NCI-H2107 (cell line): Measurements from ENCODE around the gene ANOS1.
"Not testable (repeated sequence)": the region's sequence is repeated elsewhere in the genome, so short reads cannot be mapped to it uniquely, and the experiment has no call there.

Source experiments
- DNase-seq: peaks from one replicate; lab custom pipeline; 2025; lab: John Stamatoyannopoulos, UW

The ANOS1 gene

DNA sequence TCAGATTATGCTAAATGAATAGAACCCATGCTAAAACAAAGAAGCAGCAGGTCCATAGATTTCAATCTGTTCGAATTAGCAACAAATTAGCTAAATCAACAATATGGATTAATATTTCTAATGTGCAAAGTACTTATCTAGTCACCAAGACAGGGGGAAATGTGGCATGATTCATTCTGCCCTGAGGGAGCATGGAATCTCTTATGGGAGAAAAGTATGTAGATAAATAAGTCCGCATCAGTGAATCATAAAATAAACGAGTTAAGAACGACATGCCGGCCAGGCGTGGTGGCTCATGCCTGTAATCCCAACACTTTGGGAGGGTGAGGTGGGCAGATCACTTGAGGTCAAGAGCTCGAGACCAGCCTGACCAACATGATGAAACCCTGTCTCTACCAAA is 102.1 kb downstream of the ANOS1 start:
- DNase-seq = no peak

DNA sequence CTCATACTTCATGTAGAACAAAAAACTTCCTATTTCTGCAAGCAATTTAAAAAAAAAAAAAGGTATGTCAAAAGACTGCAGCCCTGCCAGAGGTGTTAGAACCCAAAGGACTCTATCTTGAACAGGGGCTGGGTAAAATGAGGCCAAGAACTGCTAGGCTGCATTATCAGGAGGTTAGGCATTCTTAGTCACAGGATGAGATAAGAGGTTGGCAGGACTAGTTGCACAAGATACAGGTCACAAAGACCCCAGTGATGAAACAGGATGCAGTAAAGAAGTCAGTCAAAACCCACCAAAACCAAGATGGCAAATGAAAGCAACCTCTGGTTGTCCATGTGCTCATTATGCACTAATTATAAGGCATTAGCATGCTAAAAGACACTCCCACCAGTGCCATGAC is 104.1 kb downstream of the ANOS1 start:
- no peak for DNase-seq

DNA sequence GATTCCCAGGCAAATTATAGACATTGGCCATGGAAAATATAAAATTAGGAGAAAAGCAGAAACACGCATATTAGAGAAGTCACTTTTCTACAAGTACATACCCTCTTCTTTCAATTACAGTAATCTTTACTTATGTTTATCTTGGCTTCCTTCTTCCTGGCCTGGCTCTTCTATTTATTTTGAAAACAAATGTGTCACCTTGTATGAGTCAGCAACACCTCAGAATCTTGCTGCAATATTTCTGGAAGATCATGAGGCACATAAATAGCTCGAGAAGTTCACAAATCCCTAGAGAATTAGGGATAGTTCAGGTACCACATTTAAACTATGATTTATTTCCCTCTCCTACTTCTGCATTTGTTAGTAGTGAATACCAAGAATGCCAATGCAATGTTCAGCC is 124.6 kb downstream of the ANOS1 start:
- no peak for DNase-seq

DNA sequence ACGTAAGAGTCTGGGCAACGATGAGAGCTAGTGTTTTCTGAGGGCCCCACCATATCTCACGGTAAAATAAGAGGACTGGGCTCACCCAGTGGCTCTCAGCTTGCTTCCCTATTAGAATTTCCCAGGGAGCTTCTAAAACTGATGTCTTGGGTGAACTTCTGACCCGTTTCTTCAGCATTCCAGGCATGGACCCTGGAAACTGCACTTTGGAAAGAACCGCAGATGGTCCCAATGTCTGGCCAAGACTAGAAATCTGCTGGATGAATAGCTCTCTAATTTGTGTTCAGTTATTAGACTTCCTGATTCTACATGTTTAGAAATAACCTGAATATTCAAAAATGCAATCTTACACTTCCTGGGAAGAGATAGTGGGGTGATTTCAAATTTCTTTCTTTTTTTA is 127.8 kb downstream of the ANOS1 start:
- DNase-seq = no peak

DNA sequence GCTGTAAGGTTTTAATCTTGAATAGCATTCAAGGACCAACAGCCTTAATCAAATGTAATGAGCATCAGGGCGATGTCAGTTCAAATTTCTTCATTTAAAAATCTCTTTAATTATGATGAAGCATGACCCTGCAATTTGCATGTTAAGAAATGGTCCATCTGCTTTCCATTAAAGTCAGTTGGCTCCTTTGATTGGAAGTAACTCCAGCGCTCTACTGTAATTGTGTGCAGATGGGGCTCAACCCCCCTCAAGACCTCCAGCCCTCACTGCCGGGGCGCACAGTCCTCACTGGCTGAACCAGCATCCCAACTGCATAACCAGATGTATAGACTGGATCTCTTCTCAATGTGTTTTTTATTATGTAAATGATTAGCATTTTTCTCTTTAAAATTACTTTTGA is 140.4 kb downstream of the ANOS1 start:
- no peak for DNase-seq

GRCh38 chrX:8586953-8587352 is 145.0 kb downstream of the ANOS1 start:
- DNase-seq = no peak

DNA sequence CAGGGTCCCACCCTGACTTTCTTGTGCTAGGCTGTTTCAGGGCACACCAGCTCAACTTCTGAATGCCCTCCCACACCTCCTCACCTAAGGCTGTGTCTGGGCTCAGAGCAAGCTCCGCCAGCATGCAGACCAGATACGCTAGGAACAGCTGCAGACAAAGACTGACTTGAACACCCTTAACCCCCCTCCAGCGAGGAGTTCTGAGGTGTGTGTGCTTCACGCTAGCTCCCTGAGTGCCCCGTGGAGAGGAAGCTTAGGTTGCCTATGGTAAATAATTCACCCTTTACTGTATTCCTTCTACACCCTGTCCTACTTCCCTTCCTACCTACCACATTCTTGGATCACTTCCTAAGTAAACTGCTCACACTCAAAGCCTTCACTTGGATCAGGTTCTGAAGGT is 152.3 kb downstream of the ANOS1 start:
- no peak for DNase-seq

DNA sequence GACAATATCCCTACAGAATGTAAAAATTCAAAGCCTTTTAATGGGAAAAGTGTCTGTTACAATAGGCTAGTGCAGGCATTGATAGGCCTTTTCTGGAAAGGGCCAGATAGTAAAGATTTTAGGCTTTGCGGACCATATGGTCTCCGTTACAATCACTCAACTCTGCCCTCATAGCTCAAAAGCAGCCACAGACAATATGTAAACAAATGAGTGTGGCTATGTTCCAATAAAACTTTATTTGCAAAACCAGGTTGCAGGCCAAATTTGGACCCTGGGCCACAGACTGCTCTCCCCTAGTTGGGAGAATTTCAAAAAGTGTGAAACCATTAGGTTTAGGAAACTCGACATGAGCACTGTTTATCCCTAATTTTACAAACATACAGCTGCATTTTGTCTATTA is 155.1 kb downstream of the ANOS1 start:
- no peak for DNase-seq

DNA sequence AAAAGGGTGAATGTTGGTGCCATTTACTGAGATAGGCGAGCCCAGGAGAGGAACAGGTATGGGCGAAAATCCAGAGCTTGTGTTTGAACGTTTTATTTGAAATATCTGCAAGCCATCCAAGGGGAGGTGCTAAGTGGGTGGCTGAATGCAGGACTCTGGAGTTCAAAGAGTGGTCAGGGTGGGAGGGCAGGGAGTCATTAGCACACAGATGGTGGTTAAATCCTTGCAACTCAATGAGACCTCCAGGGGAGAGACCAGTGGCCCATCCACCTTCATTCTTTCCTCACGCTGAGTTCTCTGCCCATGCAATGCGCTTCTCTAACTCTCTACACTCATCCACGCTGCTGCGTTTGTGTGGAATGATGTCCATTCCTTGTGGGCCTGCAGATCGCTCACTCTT is 166.2 kb downstream of the ANOS1 start:
- no peak for DNase-seq

GRCh38 chrX:8548446-8548845 is 183.5 kb downstream of the ANOS1 start:
- DNase-seq = no peak

DNA sequence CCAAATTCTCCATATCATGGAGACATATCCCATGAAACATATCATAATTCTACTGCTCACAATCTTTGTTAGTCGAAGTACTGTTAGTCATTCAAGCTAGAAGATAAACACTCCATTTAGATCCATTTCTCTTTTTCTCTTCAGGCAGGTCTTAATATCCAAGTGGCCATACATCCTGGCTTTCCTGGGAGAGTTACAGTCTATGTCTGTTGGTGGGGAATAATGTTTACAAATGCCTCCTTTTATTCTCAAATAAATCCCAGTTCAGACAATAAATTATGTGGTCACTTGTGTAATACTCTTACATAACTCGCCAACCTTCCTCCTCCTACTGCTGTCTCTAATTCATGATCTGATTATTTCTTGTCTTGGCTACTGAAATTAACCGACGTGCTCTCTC is 185.2 kb downstream of the ANOS1 start:
- no peak for DNase-seq

DNA sequence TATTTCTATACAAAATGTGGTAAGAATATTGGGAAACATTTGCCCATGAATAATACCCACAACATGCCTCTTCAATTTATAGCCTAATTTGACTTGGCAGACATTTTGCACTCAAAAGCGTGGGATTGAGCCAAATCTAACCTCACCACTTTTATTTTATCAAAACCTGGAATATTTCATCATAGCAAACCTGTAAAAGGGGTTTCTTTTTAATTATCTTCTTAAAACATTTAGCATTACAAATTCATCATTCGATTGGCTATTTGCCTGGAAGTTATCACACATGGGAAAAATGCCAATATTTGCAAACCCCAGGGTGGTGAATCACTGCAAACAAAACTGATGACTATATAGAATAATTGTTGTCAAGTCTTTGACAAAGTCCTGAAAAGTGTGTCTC is 211.1 kb downstream of the ANOS1 start:
- no peak for DNase-seq

- no peak for DNase-seq
Measured at GRCh38 chrX:8520178-8520577, 211.8 kb downstream of the ANOS1 start.

DNA sequence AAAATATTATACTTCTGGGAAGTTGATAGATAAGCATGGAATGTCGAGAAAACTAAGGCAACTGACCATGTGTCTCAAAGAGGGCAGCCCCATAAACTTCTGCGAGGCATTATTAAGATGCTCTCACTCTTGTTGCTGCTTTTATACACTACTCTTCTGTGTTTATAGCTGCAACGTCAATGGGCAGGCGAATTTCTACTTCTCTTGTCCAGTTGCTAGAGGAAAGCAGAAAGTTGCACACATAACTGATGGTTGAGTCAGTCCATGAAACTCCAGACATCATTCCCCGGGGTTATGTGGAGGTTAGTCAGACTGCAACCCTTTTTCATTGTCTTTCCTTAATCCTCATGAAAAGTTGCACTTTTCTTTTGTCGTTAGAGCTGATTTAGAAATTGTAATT is 227.5 kb downstream of the ANOS1 start:
- DNase-seq = no peak

GRCh38 chrX:8502101-8502500 is 229.8 kb downstream of the ANOS1 start:
- DNase-seq = not testable (repeated sequence)

- no peak for DNase-seq
Measured at GRCh38 chrX:8500203-8500602, 231.7 kb downstream of the ANOS1 start.

DNA sequence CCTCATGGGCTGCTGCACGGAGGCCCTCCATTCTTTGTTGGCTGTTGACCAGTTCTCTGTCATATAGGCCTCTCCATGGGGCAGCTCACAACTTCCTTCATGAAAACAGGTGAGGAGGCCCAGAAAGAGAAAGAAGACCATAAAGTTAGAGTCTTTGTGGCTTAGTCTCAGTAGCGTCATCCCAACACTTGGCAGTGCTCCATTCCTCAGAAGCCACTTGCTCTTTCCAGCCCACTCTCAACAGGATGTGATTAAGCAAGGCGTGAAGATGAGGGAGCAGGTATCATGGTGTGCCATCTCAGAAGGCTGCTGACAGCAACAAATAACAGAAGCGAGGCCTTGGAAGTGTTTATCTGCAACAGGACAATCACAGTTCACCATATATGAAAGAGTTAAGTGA is 236.9 kb downstream of the ANOS1 start:
- DNase-seq = not testable (repeated sequence)

DNA sequence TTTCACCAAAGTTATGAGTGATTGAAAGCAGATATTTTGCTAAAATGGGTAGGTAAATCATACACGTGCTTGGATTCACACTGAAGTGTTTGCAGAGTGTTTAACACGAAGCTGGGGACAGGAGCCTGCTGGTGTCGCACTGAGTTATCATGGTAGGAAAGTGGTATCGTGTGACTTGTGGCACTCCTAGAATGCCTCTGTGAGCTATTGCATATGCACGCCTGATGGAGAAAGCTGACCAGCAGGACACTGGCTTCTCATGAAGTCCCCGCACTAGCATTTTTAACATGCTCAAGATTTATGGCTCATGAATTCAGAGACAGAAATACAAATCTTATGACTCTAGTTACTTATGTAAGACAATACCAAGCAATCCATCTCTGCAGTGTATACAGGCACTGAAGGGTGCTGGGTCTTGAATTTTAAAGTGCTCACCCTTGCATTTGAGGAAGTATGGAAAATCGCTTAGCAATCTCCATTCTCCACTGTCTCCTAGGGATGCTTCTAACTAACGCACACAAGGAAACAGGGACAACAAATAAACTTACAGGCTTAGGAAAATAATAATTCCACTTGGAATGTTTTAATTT is 247.5 kb downstream of the ANOS1 start:
- peak; percentile 25 for DNase-seq
